GM19395 (cell line): ENCODE data around the gene DDX53.

Source experiments
- ATAC-seq: cut with Tn5 transposase; IDR thresholded peaks from one replicate; pipeline ENCODE4 v1.9.1; 2021; ENCODE audit warnings: mild to moderate bottlenecking, moderate library complexity; ENCODE audit not compliant: unreplicated experiment

Gene DDX53

DNA sequence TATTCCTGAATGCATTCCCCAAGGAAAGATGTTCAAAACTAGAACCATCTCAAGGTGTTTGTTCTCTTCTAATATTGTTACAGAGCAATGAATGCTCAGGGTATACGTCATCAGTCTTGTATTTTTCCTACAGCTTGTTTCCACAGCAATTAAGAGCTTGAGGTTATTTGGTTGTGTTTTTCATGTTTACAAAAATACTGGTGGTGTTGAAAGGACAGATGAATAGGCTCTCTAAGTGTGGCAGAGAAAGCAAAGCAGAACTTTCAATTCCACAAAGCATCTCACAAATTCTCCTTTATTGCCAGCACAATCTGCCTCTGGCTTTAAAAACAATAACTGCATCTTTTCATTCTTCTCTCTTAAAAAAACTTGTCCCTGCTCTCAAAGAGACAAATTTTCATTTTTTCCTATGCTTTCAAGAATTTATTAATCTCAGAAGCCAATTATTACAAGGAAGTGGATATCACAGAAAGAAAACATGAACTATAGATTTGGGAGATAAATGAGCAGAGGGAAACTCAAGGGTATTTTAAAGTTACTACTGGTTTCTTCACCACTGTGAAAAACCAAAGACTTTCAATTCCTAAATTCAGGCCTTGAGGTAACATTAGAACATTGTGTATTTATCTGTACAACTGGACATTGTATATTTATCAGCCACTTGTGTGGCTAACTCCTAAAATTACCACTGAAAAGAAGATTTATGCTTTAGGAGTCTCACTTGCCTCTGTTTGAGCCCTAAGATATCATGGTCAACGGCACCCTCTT, 49.2 kb downstream of the DDX53 start:
- peak; percentile 63 for ATAC-seq

DNA sequence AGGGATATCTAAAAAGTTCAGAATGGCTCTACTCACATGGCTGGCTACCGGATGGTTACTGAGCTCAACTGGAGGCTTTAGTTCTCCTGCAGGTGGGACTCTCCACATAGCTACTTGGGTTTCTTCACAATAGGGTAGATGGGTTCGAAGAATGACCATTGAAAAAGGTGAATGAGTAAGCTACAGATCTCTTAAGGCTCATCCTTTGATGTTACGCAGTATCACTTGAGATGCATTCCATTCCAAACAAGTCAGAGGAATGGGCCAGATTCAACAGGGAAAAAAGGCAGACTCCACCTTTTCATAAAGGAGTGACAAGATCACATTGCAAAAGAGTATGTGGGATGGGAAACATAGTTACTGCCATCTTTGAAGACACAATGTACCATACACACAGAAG, 52.6 kb downstream of the DDX53 start:
- ATAC-seq: no peak
